Glomerular visceral epithelial cell (primary cell): ENCODE data around the gene TPD52L1.
"Not testable (repeated sequence)": the region's sequence is repeated elsewhere in the genome, so short reads cannot be mapped to it uniquely, and the experiment has no call there.

Experiments used
- DNase-seq: peaks from one replicate; pipeline ENCODE4 v3.0.0-alpha.2; 2016; ENCODE audit errors: extremely low spot score

Gene TPD52L1

DNA sequence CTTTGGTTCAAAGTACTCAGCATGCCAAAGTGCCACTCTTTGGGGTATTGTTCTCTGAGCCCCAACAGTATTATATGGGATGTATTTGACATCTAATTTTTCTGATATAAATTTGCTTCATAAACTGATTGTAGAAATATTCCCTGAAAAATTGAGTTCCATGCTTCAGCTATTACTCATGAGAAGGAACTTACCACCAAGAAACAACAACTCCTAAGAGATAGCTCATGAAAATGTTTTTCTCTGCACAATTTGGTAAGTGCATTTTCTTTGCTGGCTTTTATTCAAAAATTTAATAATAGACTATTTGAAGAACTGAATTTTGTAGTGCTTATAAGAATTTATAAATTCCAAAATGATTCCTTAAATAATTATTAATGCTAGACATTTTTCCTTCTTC, 12.8 kb upstream of the TPD52L1 start:
- DNase-seq: no peak

- DNase-seq: no peak
Measured at GRCh38 chr6:125142618-125143017, 11.0 kb upstream of the TPD52L1 start.

GRCh38 chr6:125144822-125145221, 8.8 kb upstream of the TPD52L1 start:
- no peak for DNase-seq

GRCh38 chr6:125149256-125150144, 4.1 kb upstream of the TPD52L1 start:
- DNase-seq: peak; percentile 52

DNA sequence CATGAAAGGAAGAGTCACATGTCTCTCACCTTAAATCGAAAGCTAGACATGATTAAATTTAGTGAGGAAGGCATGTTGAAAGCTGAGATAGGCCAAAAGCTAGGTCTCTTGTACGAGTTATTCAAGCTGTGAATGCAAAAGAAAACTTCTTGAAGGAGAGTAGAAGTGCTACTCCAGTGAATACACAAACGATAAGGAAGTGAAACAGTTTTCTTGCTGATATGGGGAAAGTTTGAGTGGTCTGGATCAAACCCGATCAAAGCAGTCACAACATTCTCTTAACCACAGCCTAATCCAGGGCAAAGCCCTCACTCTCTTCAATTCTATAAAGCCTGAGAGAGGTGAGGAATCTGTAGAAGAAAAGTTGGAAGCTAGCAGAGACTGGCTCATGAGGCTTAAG, 1.9 kb upstream of the TPD52L1 start:
- no peak for DNase-seq

DNA sequence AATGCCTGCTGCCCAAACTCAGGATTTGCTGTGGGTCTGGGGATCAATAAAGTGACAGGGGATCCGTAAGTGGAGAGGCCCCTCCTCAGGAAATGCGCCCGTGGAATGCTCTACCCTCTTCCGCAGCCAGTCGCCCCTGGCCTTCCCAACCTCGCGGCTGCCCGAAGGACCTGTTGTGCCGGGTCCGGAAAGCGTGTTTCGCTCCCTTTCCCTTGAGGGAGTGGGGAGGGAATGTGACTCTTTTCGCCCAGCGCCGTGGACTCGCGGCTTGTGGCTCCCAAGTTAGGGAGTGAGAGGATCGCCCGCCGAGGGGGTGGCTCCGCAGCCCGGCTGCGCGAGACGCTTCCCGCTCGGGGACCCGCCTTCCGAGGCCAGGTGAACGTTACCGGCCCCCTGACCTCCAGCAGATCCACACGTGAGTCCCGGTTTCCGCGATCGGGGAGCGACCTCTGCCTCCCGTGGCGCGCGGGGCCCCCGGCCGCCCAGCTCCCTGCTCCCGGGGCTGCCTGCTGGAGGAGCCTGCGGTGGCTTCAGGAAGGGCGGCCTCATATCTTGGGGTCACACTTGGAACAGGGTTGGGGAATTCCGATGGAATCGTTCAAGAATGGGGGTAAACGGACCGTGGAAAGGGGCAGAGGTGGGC, 666 bp downstream of the TPD52L1 start:
- peak; percentile 26 for DNase-seq

- peak; percentile 18 for DNase-seq
Measured at GRCh38 chr6:125154761-125155135, 1.2 kb downstream of the TPD52L1 start.

DNA sequence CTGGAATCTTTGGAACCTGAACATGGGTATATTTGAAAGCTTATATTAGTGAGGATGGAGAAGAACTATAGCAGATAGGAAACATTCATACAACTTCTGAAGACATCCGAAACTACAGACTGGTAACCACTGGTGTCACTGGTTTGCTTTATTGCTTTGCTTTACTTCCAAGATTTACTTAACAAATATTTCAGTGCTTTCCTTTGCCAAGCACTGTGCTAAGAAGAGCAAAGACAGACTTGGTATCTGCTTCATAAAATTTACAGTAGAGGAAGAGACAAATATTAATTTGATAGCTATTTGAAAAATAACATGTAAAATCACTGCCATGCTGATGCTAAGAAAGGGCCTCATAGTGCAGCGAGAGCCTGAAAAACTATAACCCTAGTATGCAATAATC, 1.8 kb downstream of the TPD52L1 start:
- no peak for DNase-seq

- no peak for DNase-seq
Measured at GRCh38 chr6:125156496-125156895, 2.9 kb downstream of the TPD52L1 start.

GRCh38 chr6:125157280-125157679, 3.7 kb downstream of the TPD52L1 start:
- DNase-seq: no peak

DNA sequence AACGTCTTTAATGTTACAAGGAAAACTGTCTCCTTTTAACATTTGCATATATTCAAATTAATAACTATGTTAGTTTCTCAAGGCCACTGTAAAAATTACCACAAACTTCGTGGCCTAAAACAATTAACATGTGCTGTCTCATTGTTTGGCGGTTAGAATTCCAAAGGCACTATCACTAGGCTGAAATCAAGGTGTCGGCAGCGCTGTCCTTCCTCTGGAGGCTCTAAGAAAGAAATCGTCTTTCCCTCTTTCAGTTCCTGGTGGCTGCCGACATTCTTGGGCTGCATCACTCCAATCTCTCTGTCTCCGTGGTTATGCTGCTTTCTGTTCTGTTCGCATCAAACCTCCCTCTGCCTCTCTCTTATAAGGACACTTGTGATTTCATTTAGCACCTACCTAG, 4.2 kb downstream of the TPD52L1 start:
- no peak for DNase-seq

- DNase-seq: not testable (repeated sequence)
Measured at GRCh38 chr6:125163339-125163738, 9.8 kb downstream of the TPD52L1 start.

- DNase-seq: no peak
Measured at GRCh38 chr6:125163811-125164210, 10.2 kb downstream of the TPD52L1 start.

DNA sequence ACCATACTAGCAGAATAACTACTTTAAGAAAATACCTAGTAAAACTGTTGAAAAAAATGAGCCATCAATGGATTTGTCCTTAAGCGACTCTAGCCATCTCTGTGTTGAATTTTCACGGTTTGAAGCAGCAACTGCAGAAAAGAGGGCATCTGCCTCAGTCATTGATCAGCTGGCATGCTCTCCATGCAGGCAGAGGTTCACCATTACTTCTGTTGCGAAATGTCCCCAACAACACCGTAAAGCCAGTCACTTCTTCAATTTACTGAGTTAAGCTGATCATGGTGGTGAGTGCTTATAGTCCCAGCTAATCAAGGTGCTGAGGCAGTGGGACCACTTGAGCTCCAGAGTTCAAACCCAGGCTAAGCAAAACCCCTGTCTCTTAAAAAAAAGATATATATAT, 11.1 kb downstream of the TPD52L1 start:
- DNase-seq: no peak

DNA sequence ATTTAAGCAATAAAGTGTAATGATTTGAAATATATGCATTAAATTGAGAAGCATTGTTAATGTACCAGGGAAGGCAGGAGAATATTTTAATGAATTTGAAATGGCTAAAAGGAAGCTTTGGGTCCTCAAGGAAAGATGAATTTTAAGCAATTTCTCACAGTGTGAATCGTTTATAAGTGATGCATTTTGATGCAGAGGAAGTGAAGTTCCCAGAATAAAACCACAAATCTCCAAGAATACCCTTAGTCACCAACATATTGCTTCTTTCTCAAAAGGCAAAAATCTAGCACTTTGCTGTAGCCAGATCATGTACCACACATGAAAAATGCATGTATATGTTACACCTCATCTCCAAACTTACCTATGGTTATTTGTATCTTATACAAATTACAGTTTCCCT, 11.7 kb downstream of the TPD52L1 start:
- DNase-seq: peak; percentile 22

DNA sequence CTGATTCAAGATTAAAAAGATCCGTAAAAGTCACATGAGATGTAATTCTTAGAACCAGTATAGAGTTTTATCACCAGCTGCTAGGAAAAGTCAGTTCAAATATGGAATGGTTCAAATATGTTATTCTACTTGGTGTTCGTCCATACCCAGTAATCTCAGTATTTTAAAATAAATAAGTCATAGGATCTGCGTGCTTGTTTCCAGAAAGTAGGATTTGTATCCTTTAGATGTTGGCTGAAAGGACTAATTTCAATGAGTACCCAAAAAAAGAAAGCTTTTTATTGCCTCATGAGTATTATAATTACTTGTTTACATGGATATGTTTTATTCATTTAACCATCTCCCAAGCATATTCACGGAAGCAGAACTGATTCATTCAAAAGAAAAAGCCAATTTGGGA, 12.2 kb downstream of the TPD52L1 start:
- DNase-seq: no peak

DNA sequence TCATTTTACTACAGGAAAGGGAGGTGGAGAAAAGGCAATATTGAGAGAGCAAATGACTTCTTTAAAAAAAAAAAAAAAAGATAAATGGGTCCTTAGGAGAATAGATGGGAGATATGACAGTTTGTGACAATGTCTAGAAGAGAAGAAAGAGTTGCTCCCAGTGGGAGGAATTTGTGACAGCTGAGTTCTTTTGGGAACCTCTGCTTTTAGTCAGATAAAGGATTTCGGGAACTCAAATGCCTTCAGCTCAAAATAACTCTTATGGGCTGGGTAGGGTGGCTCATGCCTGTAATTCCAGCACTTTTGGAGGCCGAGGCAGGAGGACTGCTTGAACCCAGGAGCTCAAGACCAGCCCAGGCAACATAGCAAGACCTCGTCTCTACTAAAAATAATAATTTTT, 13.1 kb downstream of the TPD52L1 start:
- no peak for DNase-seq

GRCh38 chr6:125167579-125167978, 14.0 kb downstream of the TPD52L1 start:
- no peak for DNase-seq

- no peak for DNase-seq
Measured at GRCh38 chr6:125169058-125169457, 15.5 kb downstream of the TPD52L1 start.

- DNase-seq: no peak
Measured at GRCh38 chr6:125169522-125169921, 15.9 kb downstream of the TPD52L1 start.

DNA sequence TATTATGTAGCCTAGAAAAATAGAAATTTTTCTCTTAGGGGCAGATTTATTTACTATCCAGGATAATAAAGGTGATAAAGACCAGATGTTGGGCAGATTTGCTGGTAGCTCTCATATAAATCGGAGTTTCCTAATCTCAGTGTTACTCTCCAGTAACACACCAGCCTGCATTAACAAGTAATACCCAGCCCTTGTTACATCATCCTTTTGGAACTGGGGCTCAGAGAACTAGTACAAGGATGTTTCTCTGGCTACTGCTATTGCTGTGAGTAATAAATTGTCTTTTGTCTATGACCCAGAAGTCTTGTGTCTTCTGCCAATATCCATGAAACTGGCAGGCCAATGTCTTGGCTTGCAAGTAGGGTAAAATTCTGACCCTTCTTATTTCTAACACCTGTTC, 16.8 kb downstream of the TPD52L1 start:
- no peak for DNase-seq

- DNase-seq: no peak
Measured at GRCh38 chr6:125173341-125174095, 19.9 kb downstream of the TPD52L1 start.

GRCh38 chr6:125174626-125175025, 21.1 kb downstream of the TPD52L1 start:
- no peak for DNase-seq
